ENCODE data around the gene SLC36A1.

GRCh38 chr5:151431666-151432065, 15.7 kb upstream of the SLC36A1 start:
- TF ChIP-seq CTCF (IDR thresholded peaks at IDR 0.05; ENCODE audit: low read depth, low read length, poor library complexity, severe bottlenecking) (no peak), EZH2phosphoT487 (IDR thresholded peaks at IDR 0.05; ENCODE audit: borderline replicate concordance, low read length) (no peak)
